Activated effector memory CD4-positive, alpha-beta T cell treated with Interleukin-2 at 50 U/mL for 16 hours (primary cell): ENCODE data around the gene DYNC1LI2.
A peak's percentile ranks its signal among the peaks of the same experiment; 100 is the strongest.
"Not testable (repeated sequence)": the region's sequence is repeated elsewhere in the genome, so short reads cannot be mapped to it uniquely, and the experiment has no call there.

Source experiments
- DNase-seq: peaks from one replicate; pipeline ENCODE4 v3.0.0-alpha.2; 2020

Gene DYNC1LI2

DNA sequence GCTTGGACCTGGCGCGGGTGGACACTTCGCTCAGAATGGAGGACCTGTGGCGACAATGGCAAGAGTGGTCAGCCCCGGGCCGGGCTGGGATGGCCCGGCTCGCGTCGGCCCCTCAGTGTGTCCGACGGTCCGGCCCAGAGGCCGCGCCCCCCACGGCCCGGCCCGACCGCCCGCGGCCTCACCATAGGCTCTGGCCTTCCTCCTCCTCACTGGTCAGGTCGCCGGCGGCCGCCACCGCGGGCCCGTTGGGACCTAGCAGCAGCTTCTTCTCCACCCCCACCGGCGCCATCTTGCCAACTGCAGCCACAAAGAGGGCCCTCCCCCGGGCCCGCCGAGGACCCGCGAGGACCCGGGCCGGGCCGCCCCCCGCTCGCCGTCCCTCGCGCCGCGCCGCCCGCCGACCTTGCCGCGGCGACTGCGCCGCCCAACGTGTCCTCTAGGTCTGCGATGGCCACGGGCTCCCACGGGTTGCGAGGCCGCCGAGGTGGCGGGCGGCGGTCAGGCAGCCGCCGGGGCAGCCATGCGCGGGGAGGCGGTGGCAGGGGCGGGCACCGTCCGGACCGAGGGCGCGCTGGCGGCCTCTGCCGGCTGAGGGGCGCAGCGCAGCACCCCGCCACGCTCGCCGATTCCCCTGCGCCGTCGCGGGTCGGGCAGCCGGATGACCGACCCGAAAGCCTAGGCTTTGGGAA, at the start of gene DYNC1LI2:
Gene DYNC1LI2, minus strand, starts transcription at position 307 of the 689 bp plus-strand sequence. Its CDS starts 18 bp downstream, at position 289.
- DNase-seq, result peak; percentile 73

- no peak for DNase-seq
Observed at GRCh38 chr16:66800856-66801255, 49.4 kb upstream of the DYNC1LI2 start.

- no peak for DNase-seq
Observed at GRCh38 chr16:66798161-66798560, 46.8 kb upstream of the DYNC1LI2 start.

DNA sequence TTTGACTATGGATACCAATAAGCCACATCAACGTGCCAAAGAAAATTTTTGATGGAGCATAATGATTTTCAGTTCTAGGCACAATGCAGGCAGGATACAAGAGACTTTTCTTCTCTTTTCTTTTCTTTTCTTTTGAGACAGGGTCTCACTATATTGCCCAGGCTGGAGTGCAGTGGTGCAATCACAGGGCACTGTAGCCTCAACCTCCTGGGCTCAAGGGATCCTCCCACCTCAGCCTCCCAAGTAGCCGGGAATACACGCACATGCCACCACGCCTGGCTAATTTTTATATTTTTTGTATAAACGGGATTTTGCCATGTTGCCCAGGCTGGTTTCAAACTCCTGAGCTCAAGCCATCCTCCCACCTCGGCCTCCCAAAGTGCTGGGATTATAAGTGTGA, 42.6 kb upstream of the DYNC1LI2 start:
- not testable (repeated sequence) for DNase-seq

GRCh38 chr16:66790130-66790733, 38.8 kb upstream of the DYNC1LI2 start:
- no peak for DNase-seq

DNA sequence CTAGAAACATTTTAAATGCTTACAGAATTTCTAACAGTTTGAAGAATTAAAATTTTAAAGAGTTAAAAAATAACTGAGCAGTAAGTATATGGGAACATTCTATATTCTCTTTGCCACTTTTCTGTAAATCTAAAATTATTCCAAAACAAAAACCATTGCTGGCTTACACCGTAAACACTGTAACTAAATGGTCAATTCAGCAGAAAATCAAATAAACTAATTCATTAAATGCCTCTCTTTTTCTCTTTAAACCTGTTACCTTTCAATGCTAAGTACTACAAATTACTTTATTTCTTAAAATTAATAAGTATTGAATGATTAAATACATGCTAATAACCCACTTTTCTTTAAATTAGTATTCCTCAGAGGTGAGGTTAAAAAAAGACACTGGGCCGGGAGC, 36.0 kb upstream of the DYNC1LI2 start:
- DNase-seq, result no peak

- no peak for DNase-seq
Observed at GRCh38 chr16:66786551-66786950, 35.1 kb upstream of the DYNC1LI2 start.

- no peak for DNase-seq
Observed at GRCh38 chr16:66776457-66776856, 25.0 kb upstream of the DYNC1LI2 start.

GRCh38 chr16:66774981-66775380, 23.6 kb upstream of the DYNC1LI2 start:
- DNase-seq, result no peak

- DNase-seq, result no peak
Observed at GRCh38 chr16:66758086-66758485, 6.7 kb upstream of the DYNC1LI2 start.

DNA sequence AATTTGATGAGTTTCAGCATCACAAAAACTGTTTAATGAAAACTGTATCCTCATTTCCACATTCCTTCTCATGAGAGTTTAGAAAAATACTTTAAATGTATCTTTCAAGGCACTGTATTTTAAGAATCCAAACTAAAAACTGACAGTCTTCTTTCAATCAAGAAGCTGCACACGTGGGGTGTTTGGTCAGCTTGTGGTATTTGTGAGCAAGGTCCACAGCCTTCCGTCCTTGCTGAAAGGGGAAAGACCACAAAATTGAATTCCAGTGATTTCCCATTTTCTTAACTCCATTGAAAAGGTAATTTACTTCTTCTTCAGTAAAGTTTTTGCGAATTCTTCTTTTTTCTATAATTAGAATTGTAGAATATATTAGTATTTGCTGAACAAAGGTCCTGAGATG, 3.4 kb upstream of the DYNC1LI2 start:
- DNase-seq, result no peak

- DNase-seq, result no peak
Observed at GRCh38 chr16:66754211-66754610, 2.8 kb upstream of the DYNC1LI2 start.

GRCh38 chr16:66752958-66753357, 1.5 kb upstream of the DYNC1LI2 start:
- no peak for DNase-seq

- DNase-seq, result no peak
Observed at GRCh38 chr16:66752379-66752778, 970 bp upstream of the DYNC1LI2 start.

- no peak for DNase-seq
Observed at GRCh38 chr16:66751992-66752322, 548 bp upstream of the DYNC1LI2 start.

DNA sequence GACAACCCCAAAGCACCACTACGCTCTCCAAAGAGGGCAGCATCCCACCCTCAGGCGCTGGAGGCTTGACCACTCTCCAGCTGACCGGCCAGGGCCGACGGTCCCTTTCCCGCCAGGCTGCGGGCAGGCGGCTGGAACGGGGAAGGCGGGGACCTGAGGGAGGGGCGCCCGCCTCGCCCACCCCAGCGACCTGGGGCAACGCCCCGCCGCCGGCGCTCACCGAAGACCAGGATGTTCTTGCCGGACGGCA, 431 bp downstream of the DYNC1LI2 start:
- DNase-seq, result no peak

GRCh38 chr16:66750279-66751052, 943 bp downstream of the DYNC1LI2 start:
- no peak for DNase-seq

DNA sequence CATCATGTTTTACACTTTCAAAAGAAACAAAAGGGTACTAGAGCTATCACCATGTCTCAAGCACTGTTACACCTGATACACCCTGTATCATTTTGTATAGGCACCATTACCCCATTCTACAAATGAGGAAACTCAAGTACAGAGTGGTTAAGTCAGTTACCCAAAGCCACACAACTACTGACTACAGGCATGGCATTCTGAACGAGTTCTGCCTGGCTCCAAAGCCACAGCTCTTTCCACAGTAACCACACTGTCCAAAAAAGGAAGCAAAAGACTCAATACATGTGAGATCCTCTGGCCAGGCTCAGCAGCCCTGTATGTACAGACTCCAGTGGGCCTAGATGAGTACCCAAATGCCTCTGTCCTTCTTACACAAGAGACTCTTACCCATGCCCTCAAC, 4.7 kb downstream of the DYNC1LI2 start:
- DNase-seq, result no peak

GRCh38 chr16:66746048-66746447, 5.4 kb downstream of the DYNC1LI2 start:
- DNase-seq, result no peak

DNA sequence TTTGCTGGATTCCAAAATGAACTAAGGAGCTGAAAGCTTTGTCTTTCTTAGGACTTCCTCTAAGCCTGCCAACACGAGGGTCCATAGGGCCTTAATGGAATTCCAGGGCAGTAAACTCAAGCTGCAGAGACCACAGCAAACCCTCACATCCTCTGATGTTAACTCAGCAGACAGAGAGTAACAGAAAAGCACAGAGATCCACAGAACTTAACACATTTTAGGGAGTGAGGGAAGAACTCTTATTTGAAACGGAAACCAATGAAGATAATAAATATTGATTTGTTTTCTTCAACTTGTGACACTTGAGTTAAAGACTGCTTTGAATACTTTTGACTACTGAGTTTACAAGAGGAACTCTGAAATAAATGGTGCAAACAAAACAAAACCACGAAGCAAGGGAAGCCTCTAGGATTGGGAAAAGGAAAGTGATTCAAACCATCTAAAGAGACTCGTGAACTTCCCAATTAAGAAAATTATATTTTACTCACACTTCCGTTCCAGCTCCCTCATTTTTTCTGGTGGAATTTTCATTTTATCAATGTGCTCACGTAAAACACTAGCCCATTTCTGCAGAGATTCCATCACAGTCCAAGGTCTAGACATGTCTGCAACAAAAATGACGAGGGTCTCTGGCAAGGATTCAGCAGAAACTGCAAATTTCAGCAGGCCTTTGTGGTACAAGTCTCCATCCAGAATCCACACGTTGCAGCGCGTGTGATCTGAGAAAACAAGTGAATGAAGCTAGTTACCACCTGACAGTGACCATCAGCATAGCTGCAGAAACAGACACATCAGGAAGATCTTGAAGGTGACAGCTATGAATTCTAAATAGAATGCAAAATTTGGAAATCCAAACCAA, 9.2 kb downstream of the DYNC1LI2 start:
- DNase-seq, result no peak

GRCh38 chr16:66741169-66741900, 10.1 kb downstream of the DYNC1LI2 start:
- DNase-seq, result no peak

- no peak for DNase-seq
Observed at GRCh38 chr16:66740533-66740932, 10.9 kb downstream of the DYNC1LI2 start.

GRCh38 chr16:66740010-66740409, 11.4 kb downstream of the DYNC1LI2 start:
- DNase-seq, result no peak
